HG03342 (cell line): ENCODE results near the gene SLC35F5.
A peak's percentile ranks its signal among the peaks of the same experiment; 100 is the strongest.
"Not testable (repeated sequence)": the region's sequence is repeated elsewhere in the genome, so short reads cannot be mapped to it uniquely, and the experiment has no call there.

ENCODE experiments used
- ATAC-seq: cut with Tn5 transposase; IDR thresholded peaks from one replicate; pipeline ENCODE4 v1.9.1; 2021; ENCODE audit warnings: mild to moderate bottlenecking, moderate library complexity; ENCODE audit not compliant: unreplicated experiment

SLC35F5 gene

GRCh38 chr2:113698251-113698650, 58.2 kb downstream of the SLC35F5 start:
- not testable (repeated sequence) for ATAC-seq

GRCh38 chr2:113697516-113697915, 58.9 kb downstream of the SLC35F5 start:
- ATAC-seq = no peak

GRCh38 chr2:113694438-113694837, 62.0 kb downstream of the SLC35F5 start:
- no peak for ATAC-seq

- ATAC-seq = peak; percentile 81
Measured at GRCh38 chr2:113692698-113693428, 63.6 kb downstream of the SLC35F5 start.

GRCh38 chr2:113690871-113691270, 65.6 kb downstream of the SLC35F5 start:
- not testable (repeated sequence) for ATAC-seq

- ATAC-seq = no peak
Measured at GRCh38 chr2:113686537-113686936, 69.9 kb downstream of the SLC35F5 start.

GRCh38 chr2:113685471-113685870, 71.0 kb downstream of the SLC35F5 start:
- no peak for ATAC-seq

GRCh38 chr2:113679457-113679856, 77.0 kb downstream of the SLC35F5 start:
- ATAC-seq = no peak

- no peak for ATAC-seq
Measured at GRCh38 chr2:113677330-113677729, 79.1 kb downstream of the SLC35F5 start.

- no peak for ATAC-seq
Measured at GRCh38 chr2:113676623-113677266, 79.7 kb downstream of the SLC35F5 start.

GRCh38 chr2:113675875-113676274, 80.6 kb downstream of the SLC35F5 start:
- no peak for ATAC-seq

GRCh38 chr2:113672326-113672932, 84.0 kb downstream of the SLC35F5 start:
- no peak for ATAC-seq

GRCh38 chr2:113669013-113669412, 87.4 kb downstream of the SLC35F5 start:
- not testable (repeated sequence) for ATAC-seq

- ATAC-seq = not testable (repeated sequence)
Measured at GRCh38 chr2:113664761-113665533, 91.5 kb downstream of the SLC35F5 start.

- ATAC-seq = not testable (repeated sequence)
Measured at GRCh38 chr2:113663285-113664060, 93.0 kb downstream of the SLC35F5 start.
